Panc1 (cell line): ENCODE data around the gene BTN3A1. TPM values are rescaled to one million over a fixed set of nuclear protein-coding genes. Genes with fewer than 3 reads are reported as not detected.

ENCODE experiments used
- ATAC-seq: fragments of 200-7000 bp; cut with Tn5 transposase; 2 replicates; pipeline ENCODE4 v1.9.1; 2020; ENCODE audit warnings: mild to moderate bottlenecking, moderate library complexity
- BruUV-seq: library from RNA; stranded (reverse); fragments of 400-500 nt; replicated peaks from 2 replicates; lab custom pipeline; 2021; lab: Mats Ljungman, UMichigan
- CTCF ChIA-PET: fragments of 300-600 bp; sonication (Branson Sonifier 250); formaldehyde crosslinking; loops from one replicate; lab custom pipeline; 2022; ENCODE audit warnings: antibody characterized with exemption; lab: Charles Lee
- POLR2A ChIA-PET: fragments of 300-600 bp; sonication (Branson Sonifier 250); formaldehyde crosslinking; loops from one replicate; lab custom pipeline; 2022; ENCODE audit warnings: antibody characterized with exemption; lab: Charles Lee
- DNase-seq: peaks from one replicate; pipeline ENCODE4 v3.0.0-alpha.2; 2010; ENCODE audit warnings: low read depth, low spot score
- H3K27ac ChIP-seq: 2 replicates; pipeline ENCODE4 v1.5.1; 2011; ENCODE audit warnings: mild to moderate bottlenecking, low read length, inconsistent platforms
- H3K27me3 ChIP-seq: fragments of 200-500 bp; sonication (Bioruptor generic); 2 replicates; pipeline ENCODE4 v1.6.0; 2014; ENCODE audit warnings: low read length, inconsistent platforms; ENCODE audit not compliant: control insufficient read depth, insufficient read depth
- H3K36me3 ChIP-seq: fragments of 200-500 bp; sonication (Bioruptor generic); 2 replicates; pipeline ENCODE4 v1.5.1; 2014; ENCODE audit warnings: inconsistent platforms, mild to moderate bottlenecking, low read length, moderate library complexity; ENCODE audit not compliant: control insufficient read depth, insufficient read depth
- H3K4me1 ChIP-seq: 2 replicates; pipeline ENCODE4 v1.5.1; 2011; ENCODE audit warnings: inconsistent platforms, mild to moderate bottlenecking, low read length, moderate library complexity; ENCODE audit not compliant: control insufficient read depth, insufficient read depth
- H3K4me3 ChIP-seq, 2 experiments: 2 replicates each; pipeline ENCODE4 v1.5.1; 2011 to 2012; ENCODE audit warnings: low read depth in 2 of 2, low read length in 2 of 2, mild to moderate bottlenecking in 2 of 2, inconsistent platforms in 1 of 2, moderate library complexity in 1 of 2
- H3K9me3 ChIP-seq: fragments of 200-500 bp; sonication (Bioruptor generic); 2 replicates; pipeline ENCODE4 v1.5.1; 2014; ENCODE audit warnings: low read depth, mild to moderate bottlenecking, inconsistent platforms, low read length, moderate library complexity; ENCODE audit not compliant: control insufficient read depth, insufficient read depth
- CTCF ChIP-seq: fragments of 450-650 bp; IDR thresholded peaks from 2 replicates; pipeline ENCODE4 v1.5.1; 2017; ENCODE audit warnings: mild to moderate bottlenecking
- POLR2AphosphoS5 ChIP-seq: IDR thresholded peaks from 2 replicates; pipeline ENCODE4 v1.6.1; 2012; ENCODE audit warnings: mild to moderate bottlenecking, low read depth, low read length, moderate library complexity
- SIN3A ChIP-seq: IDR thresholded peaks from 2 replicates; pipeline ENCODE4 v1.6.1; 2012; ENCODE audit warnings: low read depth, mild to moderate bottlenecking, low read length, moderate library complexity, borderline replicate concordance; ENCODE audit not compliant: insufficient read depth
- TCF7L2 ChIP-seq: IDR thresholded peaks from 2 replicates; pipeline ENCODE4 v1.6.1; 2011; ENCODE audit warnings: mild to moderate bottlenecking, low read depth, low read length, inconsistent platforms
- in situ Hi-C: cut with HindIII; loops from 2 replicates; pipeline ENCODE4 v1.10.0; 2016; ENCODE audit warnings: low sequenced_read_pairs, low pct_unique_long_range_greater_than_20kb
- intact Hi-C: fragments of 100-400 bp; cut with micrococcal nuclease; formaldehyde crosslinking; loops from one replicate; pipeline ENCODE4 v1.10.0; 2022; ENCODE audit not compliant: unreplicated experiment
- total RNA-seq: library from RNA; stranded (reverse); gene quantifications from one replicate; pipeline ENCODE4 v1.2.1, GENCODE V29; 2021; ENCODE audit not compliant: unreplicated experiment
- TF ChIP-seq, protein P1 (sequence below), 2 experiments: IDR thresholded peaks; 2 replicates each; pipeline ENCODE4 v1.6.1; 2011 to 2012; ENCODE audit warnings: low read depth in 2 of 2, control low read depth in 1 of 2, low read length in 1 of 2, mild to moderate bottlenecking in 1 of 2, moderate library complexity in 1 of 2; ENCODE audit not compliant: insufficient read depth in 1 of 2

The BTN3A1 gene
- total RNA-seq, 1 experiment from 2014 or later: 5.0 TPM

- no peak overlapping the region for H3K27ac ChIP-seq
- intact Hi-C loops: no loop called here
- no peaks in the 10 kb centered on the region for H3K36me3 ChIP-seq
- H3K4me3 ChIP-seq: no peak overlapping the region
- in situ Hi-C loops: no loop called here
- no peak for TF ChIP-seq CTCF
- TF ChIP-seq POLR2AphosphoS5: no peak
- ChIA-PET POLR2A (no interaction called here), CTCF (no interaction called here)
- no TSS peak for BruUV-seq
- no peaks in the 10 kb centered on the region; the same call in 1 of the 2 replicates for H3K9me3 ChIP-seq
- no peak for DNase-seq
- no peaks in the 10 kb centered on the region for H3K27me3 ChIP-seq
- ATAC-seq: no peak
- H3K4me1 ChIP-seq: no peaks in the 10 kb centered on the region
Measured at GRCh38 chr6:26412954-26413353, 10.9 kb downstream of the BTN3A1 start.

DNA sequence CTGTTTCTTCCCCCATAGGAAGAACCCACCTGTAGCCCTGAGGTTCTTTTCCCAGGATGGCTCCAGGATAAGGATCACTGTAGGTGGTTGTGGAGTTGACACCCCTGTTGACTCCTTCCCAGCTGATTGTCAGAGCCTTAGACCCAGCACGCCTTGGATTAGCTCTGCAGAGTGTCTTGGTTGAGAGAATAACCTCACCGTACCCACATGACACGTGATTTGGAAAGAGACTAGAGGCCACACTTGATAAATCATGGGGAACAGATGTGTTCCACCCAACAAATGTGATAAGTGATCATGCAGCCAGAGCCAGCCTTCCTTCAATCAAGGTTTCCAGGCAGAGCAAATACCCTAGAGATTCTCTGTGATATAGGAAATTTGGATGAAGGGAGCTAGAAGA is 12.2 kb downstream of the BTN3A1 start:
- no peaks in the 10 kb centered on the region for H3K27me3 ChIP-seq
- DNase-seq (no peak), ATAC-seq (no peak)
- in situ Hi-C loops (no loop called here), intact Hi-C loops (no loop called here)
- POLR2A ChIA-PET: no interaction called here
- TF ChIP-seq, protein P1, sequence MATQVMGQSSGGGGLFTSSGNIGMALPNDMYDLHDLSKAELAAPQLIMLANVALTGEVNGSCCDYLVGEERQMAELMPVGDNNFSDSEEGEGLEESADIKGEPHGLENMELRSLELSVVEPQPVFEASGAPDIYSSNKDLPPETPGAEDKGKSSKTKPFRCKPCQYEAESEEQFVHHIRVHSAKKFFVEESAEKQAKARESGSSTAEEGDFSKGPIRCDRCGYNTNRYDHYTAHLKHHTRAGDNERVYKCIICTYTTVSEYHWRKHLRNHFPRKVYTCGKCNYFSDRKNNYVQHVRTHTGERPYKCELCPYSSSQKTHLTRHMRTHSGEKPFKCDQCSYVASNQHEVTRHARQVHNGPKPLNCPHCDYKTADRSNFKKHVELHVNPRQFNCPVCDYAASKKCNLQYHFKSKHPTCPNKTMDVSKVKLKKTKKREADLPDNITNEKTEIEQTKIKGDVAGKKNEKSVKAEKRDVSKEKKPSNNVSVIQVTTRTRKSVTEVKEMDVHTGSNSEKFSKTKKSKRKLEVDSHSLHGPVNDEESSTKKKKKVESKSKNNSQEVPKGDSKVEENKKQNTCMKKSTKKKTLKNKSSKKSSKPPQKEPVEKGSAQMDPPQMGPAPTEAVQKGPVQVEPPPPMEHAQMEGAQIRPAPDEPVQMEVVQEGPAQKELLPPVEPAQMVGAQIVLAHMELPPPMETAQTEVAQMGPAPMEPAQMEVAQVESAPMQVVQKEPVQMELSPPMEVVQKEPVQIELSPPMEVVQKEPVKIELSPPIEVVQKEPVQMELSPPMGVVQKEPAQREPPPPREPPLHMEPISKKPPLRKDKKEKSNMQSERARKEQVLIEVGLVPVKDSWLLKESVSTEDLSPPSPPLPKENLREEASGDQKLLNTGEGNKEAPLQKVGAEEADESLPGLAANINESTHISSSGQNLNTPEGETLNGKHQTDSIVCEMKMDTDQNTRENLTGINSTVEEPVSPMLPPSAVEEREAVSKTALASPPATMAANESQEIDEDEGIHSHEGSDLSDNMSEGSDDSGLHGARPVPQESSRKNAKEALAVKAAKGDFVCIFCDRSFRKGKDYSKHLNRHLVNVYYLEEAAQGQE (IDR thresholded peaks at IDR 0.05; ENCODE audit: insufficient read depth in 1 of 2, low read depth in 2 of 2, low read length in 1 of 2): no peak
- TF ChIP-seq TCF7L2 (no peak), POLR2AphosphoS5 (no peak)
- H3K4me3 ChIP-seq: no peak overlapping the region
- no peaks in the 10 kb centered on the region for H3K4me1 ChIP-seq
- CTCF ChIA-PET: no interaction called here
- H3K27ac ChIP-seq: no peak overlapping the region
- H3K36me3 ChIP-seq: no peaks in the 10 kb centered on the region
- no TSS peak for BruUV-seq
- no peaks in the 10 kb centered on the region; the same call in 1 of the 2 replicates for H3K9me3 ChIP-seq

DNA sequence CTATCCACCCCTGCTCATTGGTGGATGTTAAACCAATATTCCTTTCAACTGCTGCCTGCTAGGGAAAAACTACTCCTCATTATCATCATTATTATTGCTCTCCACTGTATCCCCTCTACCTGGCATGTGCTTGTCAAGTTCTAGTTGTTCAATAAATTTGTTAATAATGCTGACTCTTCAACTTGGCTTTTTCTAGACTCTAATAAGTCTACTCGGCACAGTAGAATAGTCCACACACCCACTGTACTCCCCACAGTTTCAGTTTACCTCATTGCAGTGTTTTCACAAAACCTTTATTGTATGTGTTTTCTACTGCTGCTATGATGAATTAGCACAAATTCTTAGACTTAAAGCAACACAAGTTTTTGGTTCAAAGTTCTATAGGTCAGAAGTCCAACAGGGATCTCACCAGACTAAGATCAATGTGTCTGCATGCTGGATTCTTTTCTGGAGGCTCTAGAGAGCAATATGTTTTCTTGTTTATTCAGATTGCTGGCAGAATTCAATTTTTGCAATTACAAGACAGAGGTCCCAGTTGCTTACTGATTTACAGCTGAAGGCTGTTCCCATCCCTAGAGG is 13.1 kb downstream of the BTN3A1 start:
- Histone ChIP-seq H3K4me3 (no peak overlapping the region), H3K4me1 (no peaks in the 10 kb centered on the region), H3K27me3 (no peaks in the 10 kb centered on the region), H3K27ac (no peak overlapping the region), H3K36me3 (no peaks in the 10 kb centered on the region), H3K9me3 (no peaks in the 10 kb centered on the region; the same call in 1 of the 2 replicates)
- ATAC-seq (no peak), DNase-seq (no peak)
- no TSS peak for BruUV-seq
- ChIA-PET CTCF (no interaction called here), POLR2A (no interaction called here)
- TF ChIP-seq SIN3A (no peak), TCF7L2 (no peak), CTCF (no peak), POLR2AphosphoS5 (no peak)
- TF ChIP-seq, protein P1 (IDR thresholded peaks at IDR 0.05; ENCODE audit: insufficient read depth in 1 of 2, low read depth in 2 of 2, low read length in 1 of 2): no peak
- intact Hi-C loops (no loop called here), in situ Hi-C loops (no loop called here)
